Neural cell (in vitro differentiated cells): ENCODE data around the gene RIPPLY1. TPM values are rescaled to one million over a fixed set of nuclear protein-coding genes. Genes with fewer than 3 reads are reported as not detected.

Source experiments
- H2AFZ ChIP-seq: fragments of 200-600, 300-800 bp; sonication (generic), shearing (Covaris generic); 2 replicates; pipeline ENCODE4 v1.6.0; 2014; ENCODE audit warnings: low read depth, mild to moderate bottlenecking, antibody characterized with exemption, low read length, moderate library complexity
- H3F3A ChIP-seq: fragments of 200-600 bp; shearing (Covaris generic); 2 replicates; pipeline ENCODE4 v1.6.1; 2016; ENCODE audit warnings: mild to moderate bottlenecking, moderate library complexity, mixed read lengths, antibody characterized with exemption, low read length; ENCODE audit not compliant: insufficient read depth, poor library complexity, severe bottlenecking
- H3K27ac ChIP-seq: fragments of 200-600, 300-800 bp; sonication (generic), shearing (Covaris generic); 2 replicates; pipeline ENCODE4 v1.5.1; 2014; ENCODE audit warnings: mild to moderate bottlenecking, low read length, moderate library complexity
- H3K27me3 ChIP-seq: fragments of 300-800, 200-600 bp; sonication (generic), shearing (Covaris generic); 2 replicates; pipeline ENCODE4 v1.6.0; 2014; ENCODE audit warnings: mild to moderate bottlenecking, low read depth, low read length, moderate library complexity; ENCODE audit not compliant: insufficient read depth
- H3K36me3 ChIP-seq: fragments of 300-800, 200-600 bp; sonication (generic), shearing (Covaris generic); 2 replicates; pipeline ENCODE4 v1.5.1; 2014; ENCODE audit warnings: mild to moderate bottlenecking, antibody characterized with exemption, low read length, moderate library complexity; ENCODE audit not compliant: insufficient read depth
- H3K4me2 ChIP-seq: fragments of 300-800, 200-600 bp; sonication (generic), shearing (Covaris generic); 2 replicates; pipeline ENCODE4 v1.6.0; 2014; ENCODE audit warnings: mild to moderate bottlenecking, low read length
- H3K4me3 ChIP-seq: fragments of 300-800, 200-600 bp; sonication (generic), shearing (Covaris generic); 2 replicates; pipeline ENCODE4 v1.5.1; 2014; ENCODE audit warnings: mild to moderate bottlenecking, low read length, moderate library complexity
- H3K79me2 ChIP-seq: fragments of 200-600 bp; shearing (Covaris generic); replicated peaks from 2 replicates; pipeline ENCODE4 v1.6.0; 2014; ENCODE audit warnings: mild to moderate bottlenecking, low read length, moderate library complexity; ENCODE audit not compliant: insufficient read depth
- H3K9ac ChIP-seq: fragments of 300-800, 200-600 bp; sonication (generic), shearing (Covaris generic); 2 replicates; pipeline ENCODE4 v1.6.1; 2016; ENCODE audit warnings: mild to moderate bottlenecking, low read length, mixed read lengths
- H3K9me2 ChIP-seq: fragments of 200-600 bp; shearing (Covaris generic); 2 replicates; pipeline ENCODE4 v1.6.1; 2016; ENCODE audit warnings: mild to moderate bottlenecking, low read length, mixed read lengths; ENCODE audit not compliant: insufficient read depth
- H3K9me3 ChIP-seq: fragments of 200-600, 300-800 bp; sonication (generic), shearing (Covaris generic); 2 replicates; pipeline ENCODE4 v1.6.1; 2016; ENCODE audit warnings: mild to moderate bottlenecking, mixed run types, low read length, moderate library complexity, mixed read lengths
- H4K20me1 ChIP-seq: fragments of 200-600 bp; shearing (Covaris generic); 2 replicates; pipeline ENCODE4 v1.6.1; 2016; ENCODE audit warnings: mild to moderate bottlenecking, mixed run types; ENCODE audit not compliant: insufficient read depth
- CTCF ChIP-seq: fragments of 450-650 bp; IDR thresholded peaks from 2 replicates; pipeline ENCODE4 v1.5.1; 2014; ENCODE audit warnings: antibody characterized with exemption, mild to moderate bottlenecking, moderate library complexity; ENCODE audit not compliant: poor library complexity, severe bottlenecking
- EP300 ChIP-seq: fragments of 450-650 bp; conservative IDR thresholded peaks from 2 replicates; pipeline ENCODE4 v1.6.1; 2014; ENCODE audit warnings: antibody characterized with exemption, mild to moderate bottlenecking, moderate library complexity; ENCODE audit not compliant: poor library complexity, severe bottlenecking
- EZH2 ChIP-seq: fragments of 200-600, 300-800 bp; shearing (Covaris generic), sonication (generic); IDR thresholded peaks from 2 replicates; pipeline ENCODE4 v1.6.1; 2014; ENCODE audit warnings: antibody characterized with exemption, low read length, borderline replicate concordance, mild to moderate bottlenecking; ENCODE audit not compliant: insufficient read depth, poor library complexity, severe bottlenecking
- MXI1 ChIP-seq: fragments of 450-650 bp; conservative IDR thresholded peaks from 2 replicates; pipeline ENCODE4 v1.6.1; 2014; ENCODE audit warnings: antibody characterized with exemption, mild to moderate bottlenecking; ENCODE audit not compliant: poor library complexity, severe bottlenecking
- POLR2AphosphoS5 ChIP-seq: IDR thresholded peaks from 2 replicates; pipeline ENCODE4 v1.6.1; 2012
- RAD21 ChIP-seq: fragments of 450-650 bp; conservative IDR thresholded peaks from 2 replicates; pipeline ENCODE4 v1.6.1; 2014; ENCODE audit warnings: antibody characterized with exemption, mild to moderate bottlenecking, moderate library complexity
- REST ChIP-seq: IDR thresholded peaks from 2 replicates; pipeline ENCODE4 v1.6.1; 2012; ENCODE audit warnings: borderline replicate concordance
- SMC3 ChIP-seq: fragments of 450-650 bp; conservative IDR thresholded peaks from 2 replicates; pipeline ENCODE4 v1.6.1; 2014; ENCODE audit warnings: antibody characterized with exemption, mild to moderate bottlenecking, moderate library complexity; ENCODE audit not compliant: poor library complexity
- TAF1 ChIP-seq: IDR thresholded peaks from 2 replicates; pipeline ENCODE4 v1.6.1; 2012; ENCODE audit warnings: low read depth
- polyA plus RNA-seq: library from polyadenylated mRNA; depleted of rRNA; stranded (reverse); fragments of >200 nt; gene quantifications from 2 replicates; pipeline ENCODE4 v1.2.3, GENCODE V29; 2014

The RIPPLY1 gene
- polyA plus RNA-seq, 1 donor from 2014 or later = 0.57 TPM

- no peak overlapping the region for H3K4me3 ChIP-seq
- no peak overlapping the region for H3K9ac ChIP-seq
- no peak overlapping the region for H2AFZ ChIP-seq
- H3F3A ChIP-seq = no peaks in the 10 kb centered on the region
- H4K20me1 ChIP-seq = no peaks in the 10 kb centered on the region
- H3K4me2 ChIP-seq = no peak overlapping the region
- no peaks in the 10 kb centered on the region for H3K36me3 ChIP-seq
- H3K79me2 ChIP-seq = no peaks in the 10 kb centered on the region
- no peaks in the 10 kb centered on the region for H3K9me2 ChIP-seq
- no peak overlapping the region for H3K27ac ChIP-seq
- H3K9me3 ChIP-seq = no peaks in the 10 kb centered on the region
- TF ChIP-seq SMC3 (no peak), EP300 (no peak)
- H3K27me3 ChIP-seq = no peaks in the 10 kb centered on the region
Observed at GRCh38 chrX:106899276-106899675, 3.9 kb downstream of the RIPPLY1 start.

- no peak overlapping the region for H3K27ac ChIP-seq
- H4K20me1 ChIP-seq = no peaks in the 10 kb centered on the region
- no peak for TF ChIP-seq MXI1
- TF ChIP-seq EP300 = no peak
- TF ChIP-seq RAD21 = no peak
- no peak for TF ChIP-seq SMC3
- TF ChIP-seq TAF1 = no peak
- TF ChIP-seq CTCF = no peak
- TF ChIP-seq POLR2AphosphoS5 = no peak
- TF ChIP-seq EZH2 = no peak
- no peak for TF ChIP-seq REST
- H3K4me3 ChIP-seq = no peak overlapping the region
- no peaks in the 10 kb centered on the region for H3K27me3 ChIP-seq
- no peak overlapping the region for H2AFZ ChIP-seq
- no peaks in the 10 kb centered on the region for H3K9me2 ChIP-seq
- H3K79me2 ChIP-seq = no peaks in the 10 kb centered on the region
- H3K4me2 ChIP-seq = no peak overlapping the region
- H3K9ac ChIP-seq = no peak overlapping the region
- no peaks in the 10 kb centered on the region for H3F3A ChIP-seq
- H3K9me3 ChIP-seq = no peaks in the 10 kb centered on the region
- no peaks in the 10 kb centered on the region for H3K36me3 ChIP-seq
Observed at GRCh38 chrX:106898462-106898861, 4.7 kb downstream of the RIPPLY1 start.

GRCh38 chrX:106897259-106897658 lies 5.9 kb downstream of the RIPPLY1 start:
- Histone ChIP-seq H3K27me3 (no peaks in the 10 kb centered on the region), H3K4me3 (no peak overlapping the region), H3K36me3 (no peaks in the 10 kb centered on the region), H3K79me2 (no peaks in the 10 kb centered on the region), H2AFZ (no peak overlapping the region), H3F3A (no peaks in the 10 kb centered on the region), H3K9me3 (no peaks in the 10 kb centered on the region), H3K4me2 (no peak overlapping the region), H4K20me1 (no peaks in the 10 kb centered on the region), H3K9ac (no peak overlapping the region), H3K27ac (no peak overlapping the region), H3K9me2 (no peaks in the 10 kb centered on the region)
- TF ChIP-seq CTCF (no peak), TAF1 (no peak), REST (no peak), POLR2AphosphoS5 (no peak), SMC3 (no peak), EZH2 (no peak), MXI1 (no peak), RAD21 (no peak), EP300 (no peak)
